Measurements from ENCODE around the gene COL6A5. TPM values are rescaled to one million over a fixed set of nuclear protein-coding genes. Genes with fewer than 3 reads are reported as not detected.

Gene COL6A5
- total and polyA plus RNA-seq, 12 donors: 0.11 TPM; not detected in 10

GRCh38 chr3:130374908-130375307 is 29.4 kb downstream of the COL6A5 start:
- intact Hi-C loops (cut with DNase I): no loop called here
- no peak overlapping the region for H3K4me3 ChIP-seq
- no peak overlapping the region for H3K27ac ChIP-seq
- DNase-seq: no peak
- no peaks in the 10 kb centered on the region for H3K9me3 ChIP-seq (replicated peaks in 1 of 3)
- TF ChIP-seq, protein P1, sequence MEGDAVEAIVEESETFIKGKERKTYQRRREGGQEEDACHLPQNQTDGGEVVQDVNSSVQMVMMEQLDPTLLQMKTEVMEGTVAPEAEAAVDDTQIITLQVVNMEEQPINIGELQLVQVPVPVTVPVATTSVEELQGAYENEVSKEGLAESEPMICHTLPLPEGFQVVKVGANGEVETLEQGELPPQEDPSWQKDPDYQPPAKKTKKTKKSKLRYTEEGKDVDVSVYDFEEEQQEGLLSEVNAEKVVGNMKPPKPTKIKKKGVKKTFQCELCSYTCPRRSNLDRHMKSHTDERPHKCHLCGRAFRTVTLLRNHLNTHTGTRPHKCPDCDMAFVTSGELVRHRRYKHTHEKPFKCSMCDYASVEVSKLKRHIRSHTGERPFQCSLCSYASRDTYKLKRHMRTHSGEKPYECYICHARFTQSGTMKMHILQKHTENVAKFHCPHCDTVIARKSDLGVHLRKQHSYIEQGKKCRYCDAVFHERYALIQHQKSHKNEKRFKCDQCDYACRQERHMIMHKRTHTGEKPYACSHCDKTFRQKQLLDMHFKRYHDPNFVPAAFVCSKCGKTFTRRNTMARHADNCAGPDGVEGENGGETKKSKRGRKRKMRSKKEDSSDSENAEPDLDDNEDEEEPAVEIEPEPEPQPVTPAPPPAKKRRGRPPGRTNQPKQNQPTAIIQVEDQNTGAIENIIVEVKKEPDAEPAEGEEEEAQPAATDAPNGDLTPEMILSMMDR (IDR thresholded peaks at IDR 0.05): no peak
- no peak for TF ChIP-seq POLR2A (IDR thresholded peaks at IDR 0.05)
- no peaks in the 10 kb centered on the region for H3K36me3 ChIP-seq (replicated peaks in 1 of 2)
- H3K4me1 ChIP-seq (replicated peaks in 1 of 2): no peaks in the 10 kb centered on the region
- 51 to 80% (median 63%) methylated on average over 1 of the region's 1 CpG for WGBS, 4 donors
- no peaks in the 10 kb centered on the region for H3K27me3 ChIP-seq

- DNase-seq: no peak
- TF ChIP-seq POLR2A (IDR thresholded peaks at IDR 0.05): no peak
- TF ChIP-seq, protein P1 (IDR thresholded peaks at IDR 0.05): no peak
- Histone ChIP-seq H3K9me3 (replicated peaks in 1 of 3) (no peaks in the 10 kb centered on the region), H3K36me3 (replicated peaks in 1 of 2) (no peaks in the 10 kb centered on the region), H3K27ac (no peak overlapping the region), H3K4me1 (replicated peaks in 1 of 2) (no peaks in the 10 kb centered on the region), H3K4me3 (no peak overlapping the region), H3K27me3 (no peaks in the 10 kb centered on the region)
- 53 to 67% (median 57%) methylated on average over 1 of the region's 1 CpG for WGBS, 4 donors
- intact Hi-C loops (cut with DNase I): no loop called here
Measured at GRCh38 chr3:130377960-130378676, 32.6 kb downstream of the COL6A5 start.

- Histone ChIP-seq H3K27ac (no peak overlapping the region), H3K4me1 (replicated peaks in 1 of 2) (no peaks in the 10 kb centered on the region), H3K9me3 (replicated peaks in 1 of 3) (no peaks in the 10 kb centered on the region), H3K36me3 (replicated peaks in 1 of 2) (no peaks in the 10 kb centered on the region), H3K4me3 (no peak overlapping the region), H3K27me3 (no peaks in the 10 kb centered on the region)
- WGBS, 4 donors: 66 to 86% (median 81%) methylated on average over 7 of the region's 7 CpGs
- DNase-seq: no peak
- TF ChIP-seq POLR2A (IDR thresholded peaks at IDR 0.05): no peak
- TF ChIP-seq, protein P1 (IDR thresholded peaks at IDR 0.05): no peak
- intact Hi-C loops (cut with DNase I): no loop called here
Measured at GRCh38 chr3:130378677-130379191, 33.3 kb downstream of the COL6A5 start.

DNA sequence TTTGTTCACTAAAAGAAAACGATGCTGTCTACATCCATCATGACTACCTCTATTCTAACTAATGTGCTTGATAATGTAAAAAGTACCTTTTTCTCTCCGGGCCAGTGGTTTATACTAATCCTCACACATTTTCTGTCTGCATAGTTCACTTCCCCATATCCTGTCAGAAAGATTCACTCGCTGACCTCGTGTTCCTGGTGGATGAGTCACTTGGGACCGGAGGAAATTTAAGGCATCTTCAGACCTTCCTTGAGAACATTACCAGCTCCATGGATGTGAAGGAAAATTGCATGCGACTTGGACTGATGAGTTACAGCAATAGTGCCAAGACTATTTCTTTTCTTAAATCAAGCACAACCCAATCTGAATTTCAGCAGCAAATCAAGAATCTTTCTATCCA is 33.8 kb downstream of the COL6A5 start:
- intact Hi-C loops (cut with DNase I): no loop called here
- H3K36me3 ChIP-seq (replicated peaks in 1 of 2): no peaks in the 10 kb centered on the region
- H3K4me1 ChIP-seq (replicated peaks in 1 of 2): no peaks in the 10 kb centered on the region
- H3K27ac ChIP-seq: no peak overlapping the region
- H3K4me3 ChIP-seq: no peak overlapping the region
- no peaks in the 10 kb centered on the region for H3K27me3 ChIP-seq
- H3K9me3 ChIP-seq (replicated peaks in 1 of 3): no peaks in the 10 kb centered on the region
- 67 to 71% (median 70%) methylated on average over 6 of the region's 6 CpGs for WGBS, 4 donors
- no peak for DNase-seq
- TF ChIP-seq, protein P1 (IDR thresholded peaks at IDR 0.05): no peak

All from adrenal gland (tissue), 12 donors.